Activated naive CD4-positive, alpha-beta T cell treated with anti-CD3 and anti-CD28 coated beads, Interleukin-2, amount 50 U/mL, for 72 hours (primary cell): ENCODE results near the gene LPIN2. TPM values are rescaled to one million over a fixed set of nuclear protein-coding genes. Genes with fewer than 3 reads are reported as not detected.

Experiments
- ATAC-seq, 2 donors: fragments of 150-1000 bp; cut with Tn5 transposase; 2 replicates each; pipeline ENCODE4 v1.10.0; 2021; ENCODE audit warnings: mild to moderate bottlenecking in 2 of 2, moderate library complexity in 2 of 2
- DNase-seq, 2 donors: peaks; one replicate each; pipeline ENCODE4 v3.0.0; 2021 to 2022; ENCODE audit warnings: low spot score in 2 of 2
- H3K27ac Mint-ChIP-seq, 2 donors: one replicate each; pipeline ENCODE4 v1.8.0; 2022; ENCODE audit warnings: mild to moderate bottlenecking in 2 of 2, mixed read lengths in 2 of 2
- H3K36me3 Mint-ChIP-seq, 2 donors: one replicate each; pipeline ENCODE4 v1.8.0; 2022; ENCODE audit warnings: mixed read lengths in 2 of 2
- H3K9me3 Mint-ChIP-seq, 2 donors: one replicate each; pipeline ENCODE4 v1.8.0; 2022; ENCODE audit warnings: mixed read lengths in 2 of 2
- total RNA-seq, 2 donors: library from RNA; stranded (reverse); gene quantifications; one replicate each; pipeline ENCODE4 v1.2.3, GENCODE V29; 2022

The LPIN2 gene
- total RNA-seq, 2 donors from 2014 or later, result 66.0 to 113 TPM

DNA sequence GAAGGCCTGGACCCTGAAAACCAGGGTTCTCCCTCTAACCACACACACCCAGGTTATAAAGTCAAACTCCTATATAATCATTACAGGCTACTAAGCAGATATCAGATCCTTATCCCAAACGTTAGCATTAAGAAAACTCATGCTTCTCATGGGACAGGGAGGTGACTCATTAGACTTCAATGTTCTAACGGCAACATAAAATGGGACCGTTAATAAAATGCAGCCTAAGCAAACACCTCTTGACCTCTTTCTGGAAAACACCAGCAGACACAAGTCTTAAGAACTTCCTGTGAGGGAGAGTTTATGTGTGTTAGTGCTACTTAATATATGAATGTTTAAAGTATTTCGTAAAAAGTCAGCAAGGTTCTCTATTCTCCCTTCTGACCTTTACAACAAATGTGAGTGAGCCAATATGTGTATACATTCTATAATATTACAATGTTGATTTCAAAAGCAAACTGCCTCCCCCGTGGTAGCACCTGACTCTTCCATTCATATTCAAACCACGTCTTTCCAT lies 31.7 kb downstream of the LPIN2 start:
- H3K9me3 Mint-ChIP-seq, result no peaks in the 10 kb centered on the region
- ATAC-seq, result peak; percentile 39 to 74
- no peak for DNase-seq
- H3K36me3 Mint-ChIP-seq, result peaks cover 8 to 24% of the 10 kb centered on the region in 2 donors
- peak overlapping the region; percentile 92 to 95 for H3K27ac Mint-ChIP-seq

DNA sequence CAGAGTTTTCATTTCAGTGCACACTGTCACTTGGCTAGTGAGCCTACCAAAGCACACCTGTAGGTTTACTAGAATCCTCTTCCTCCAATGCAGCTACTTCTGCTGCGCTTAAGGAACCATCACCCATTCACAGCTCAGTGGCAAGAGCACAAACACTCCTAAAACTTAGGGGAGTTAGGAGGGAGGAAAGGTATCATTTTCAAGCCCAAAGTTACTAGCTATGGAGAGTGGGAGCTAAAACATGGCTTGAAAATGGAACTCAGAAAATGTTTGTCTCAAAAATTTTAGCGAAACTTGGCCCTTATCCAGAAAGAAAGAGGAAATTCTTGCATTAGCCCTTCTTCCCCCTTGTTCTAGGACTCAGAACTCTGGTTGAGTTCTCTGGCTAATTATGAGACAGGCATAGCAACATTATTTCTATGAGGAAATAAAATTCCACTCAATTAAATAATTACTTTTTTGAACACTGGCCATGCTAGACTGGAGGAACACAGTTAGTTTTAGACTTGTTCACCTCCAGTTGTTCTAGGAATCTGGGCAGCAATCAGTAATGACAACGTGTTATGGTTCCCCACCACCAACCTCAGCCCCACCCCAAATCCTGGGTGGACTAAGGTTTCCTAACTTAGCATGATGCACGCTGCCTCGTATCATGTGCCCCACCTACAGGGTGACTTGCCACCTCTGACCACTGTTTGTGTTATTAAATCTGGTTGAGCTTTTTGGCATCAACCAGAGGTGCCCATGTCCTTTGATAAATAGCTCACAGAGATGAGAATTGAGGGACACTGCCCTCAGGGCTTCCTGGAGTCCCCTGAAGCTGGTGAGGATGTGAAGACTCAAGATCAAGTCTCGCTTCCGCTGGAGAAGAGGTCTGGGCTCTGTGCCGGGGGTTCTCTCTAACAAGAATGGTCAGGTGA lies 32.8 kb downstream of the LPIN2 start:
- H3K9me3 Mint-ChIP-seq, result no peaks in the 10 kb centered on the region
- peak in 1 of 2 donors; percentile 35 for ATAC-seq
- DNase-seq, result no peak
- H3K36me3 Mint-ChIP-seq, result peaks cover 14 to 30% of the 10 kb centered on the region in 2 donors
- peak overlapping the region; percentile 92 to 95 for H3K27ac Mint-ChIP-seq

DNA sequence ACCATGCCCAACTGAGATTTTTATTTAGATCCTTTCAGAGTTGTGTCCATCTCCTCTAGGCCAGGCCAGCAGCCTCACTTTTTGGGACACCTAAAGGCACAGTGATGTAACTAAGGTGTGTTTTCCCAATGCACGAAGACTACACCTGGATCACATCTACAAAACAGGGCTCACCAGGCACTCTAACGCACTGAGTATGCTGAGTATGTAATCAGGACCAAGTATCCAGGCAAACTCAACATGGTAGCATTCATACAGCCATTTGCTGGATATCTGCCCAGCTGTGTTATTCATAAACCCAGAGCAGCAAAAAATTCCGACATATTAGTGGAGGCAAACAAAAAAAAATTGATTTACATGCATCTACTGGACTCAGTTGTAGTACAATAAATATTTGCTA lies 33.8 kb downstream of the LPIN2 start:
- ATAC-seq (no peak), DNase-seq (no peak)
- H3K9me3 Mint-ChIP-seq, result no peaks in the 10 kb centered on the region
- peaks cover 14 to 30% of the 10 kb centered on the region in 2 donors for H3K36me3 Mint-ChIP-seq
- H3K27ac Mint-ChIP-seq, result peak overlapping the region; percentile 78 to 92

DNA sequence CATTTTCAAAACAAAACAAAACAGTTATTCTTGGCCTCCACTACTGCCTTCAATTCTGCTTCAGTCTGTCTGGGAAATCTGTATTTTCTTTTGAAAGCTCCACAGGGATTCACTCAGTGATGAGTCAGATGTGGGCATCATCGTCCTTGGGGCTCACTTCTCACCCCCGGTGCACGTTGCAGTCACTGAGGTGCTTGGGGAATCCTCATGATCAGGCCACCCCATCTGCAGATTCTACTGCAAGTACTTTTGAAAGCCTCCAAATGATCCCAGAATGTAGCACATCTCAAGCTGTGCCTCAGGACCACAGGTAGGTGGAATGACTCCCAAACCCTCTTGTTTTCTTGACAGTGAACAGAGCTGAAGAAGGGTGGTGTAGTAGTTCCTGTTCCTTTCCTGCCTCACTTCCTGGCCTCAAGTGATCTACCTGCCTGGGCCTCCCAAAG lies 34.3 kb downstream of the LPIN2 start:
- Mint-ChIP-seq H3K27ac (peak overlapping the region; percentile 78 to 92), H3K9me3 (no peaks in the 10 kb centered on the region), H3K36me3 (peaks cover 14 to 30% of the 10 kb centered on the region in 2 donors)
- DNase-seq (peak in 1 of 2 donors; percentile 70), ATAC-seq (peak; percentile 29 to 68)

DNA sequence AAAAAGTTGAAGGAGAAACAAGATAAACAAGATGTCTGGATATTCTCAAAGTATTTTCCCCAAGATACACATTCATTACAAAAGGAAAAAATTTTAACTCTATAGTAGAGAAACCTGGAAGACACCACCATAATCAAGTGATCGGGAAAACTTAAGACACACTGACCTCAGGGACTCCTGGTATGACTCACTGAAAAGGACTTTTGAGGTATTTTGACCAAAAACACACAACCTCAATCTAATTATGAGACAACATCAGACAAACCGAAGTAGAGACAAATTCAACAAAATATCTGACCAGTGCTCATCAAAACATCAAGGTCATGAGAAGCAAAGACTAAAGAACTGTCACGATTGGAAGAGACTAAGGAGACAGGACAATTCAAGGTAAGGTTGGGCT lies 34.7 kb downstream of the LPIN2 start:
- ATAC-seq, result peak in 1 of 2 donors; percentile 46
- Mint-ChIP-seq H3K27ac (peak overlapping the region; percentile 78 to 92), H3K36me3 (peaks cover 14 to 30% of the 10 kb centered on the region in 2 donors)

DNA sequence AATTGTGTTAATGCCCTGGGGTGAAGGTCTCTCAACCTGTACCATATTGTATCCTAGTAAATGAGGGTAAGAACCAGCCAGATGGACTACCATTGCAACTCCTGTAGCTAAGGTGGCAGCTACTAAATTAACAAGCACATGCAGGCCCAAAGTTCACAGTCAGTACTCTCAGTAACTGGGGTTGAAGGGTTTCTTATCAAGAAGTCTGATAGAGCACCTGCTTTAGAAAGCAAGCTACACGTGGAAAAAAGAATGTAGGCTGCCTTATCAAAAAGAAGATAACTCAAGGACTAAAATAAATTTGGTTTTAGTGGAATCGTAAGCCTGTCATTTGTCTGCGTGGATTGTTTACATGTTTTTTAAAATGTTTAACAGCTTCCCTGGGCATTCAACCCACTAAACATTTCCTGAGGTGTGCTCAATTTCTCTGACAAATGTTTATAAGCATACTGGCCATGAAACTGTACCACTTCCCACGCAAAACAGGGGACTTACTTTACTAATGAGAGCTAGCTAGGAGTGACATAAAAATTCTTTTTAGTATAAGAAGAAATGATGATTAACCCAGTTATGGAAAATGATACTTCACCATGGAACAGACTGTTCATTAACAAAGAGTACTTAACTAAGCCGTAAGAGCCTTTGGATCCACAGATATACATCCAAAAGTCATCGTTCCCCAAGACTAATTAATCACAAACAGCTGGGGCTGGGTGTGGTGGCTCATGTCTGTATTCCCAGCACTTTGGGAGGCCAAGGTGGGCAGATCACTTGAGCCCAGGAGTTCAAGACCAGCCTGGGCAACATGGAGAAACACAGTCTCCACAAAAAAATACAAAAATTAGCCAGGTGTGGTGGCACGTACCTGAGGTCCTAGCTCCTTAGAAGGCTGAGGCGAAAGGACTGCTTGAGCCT lies 36.5 kb downstream of the LPIN2 start:
- H3K36me3 Mint-ChIP-seq, result peaks cover 16 to 29% of the 10 kb centered on the region in 2 donors
- no peak for DNase-seq
- no peak for ATAC-seq
- no peaks in the 10 kb centered on the region for H3K9me3 Mint-ChIP-seq
- H3K27ac Mint-ChIP-seq, result peak overlapping the region; percentile 78 to 92

More for the DNA sequence above, 34.7 kb downstream of the LPIN2 start:
- H3K9me3 Mint-ChIP-seq, result no peaks in the 10 kb centered on the region
- no peak for DNase-seq

DNA sequence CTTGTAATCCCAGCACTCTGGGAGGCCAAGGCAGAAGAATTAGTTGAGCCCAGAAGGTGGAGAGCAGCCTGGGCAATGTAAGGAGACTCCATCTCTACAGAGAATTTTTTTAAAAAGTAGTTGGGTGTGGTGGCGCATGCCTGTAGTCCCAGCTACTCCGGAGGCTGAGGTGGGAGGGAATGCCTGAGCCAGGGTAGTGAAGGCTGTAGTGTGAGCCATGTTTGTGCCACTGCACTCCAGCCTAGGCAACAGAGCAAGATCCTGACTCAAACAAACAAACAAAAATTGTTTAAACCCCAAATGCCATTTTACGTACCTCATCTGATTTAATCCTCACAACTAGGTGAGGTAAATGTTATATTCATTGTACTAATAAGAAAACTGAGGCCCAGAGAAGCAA lies 38.2 kb downstream of the LPIN2 start:
- H3K9me3 Mint-ChIP-seq, result no peaks in the 10 kb centered on the region
- no peak for ATAC-seq
- H3K36me3 Mint-ChIP-seq, result peaks cover 25 to 43% of the 10 kb centered on the region in 2 donors
- no peak for DNase-seq
- peak overlapping the region; percentile 29 to 97 for H3K27ac Mint-ChIP-seq

DNA sequence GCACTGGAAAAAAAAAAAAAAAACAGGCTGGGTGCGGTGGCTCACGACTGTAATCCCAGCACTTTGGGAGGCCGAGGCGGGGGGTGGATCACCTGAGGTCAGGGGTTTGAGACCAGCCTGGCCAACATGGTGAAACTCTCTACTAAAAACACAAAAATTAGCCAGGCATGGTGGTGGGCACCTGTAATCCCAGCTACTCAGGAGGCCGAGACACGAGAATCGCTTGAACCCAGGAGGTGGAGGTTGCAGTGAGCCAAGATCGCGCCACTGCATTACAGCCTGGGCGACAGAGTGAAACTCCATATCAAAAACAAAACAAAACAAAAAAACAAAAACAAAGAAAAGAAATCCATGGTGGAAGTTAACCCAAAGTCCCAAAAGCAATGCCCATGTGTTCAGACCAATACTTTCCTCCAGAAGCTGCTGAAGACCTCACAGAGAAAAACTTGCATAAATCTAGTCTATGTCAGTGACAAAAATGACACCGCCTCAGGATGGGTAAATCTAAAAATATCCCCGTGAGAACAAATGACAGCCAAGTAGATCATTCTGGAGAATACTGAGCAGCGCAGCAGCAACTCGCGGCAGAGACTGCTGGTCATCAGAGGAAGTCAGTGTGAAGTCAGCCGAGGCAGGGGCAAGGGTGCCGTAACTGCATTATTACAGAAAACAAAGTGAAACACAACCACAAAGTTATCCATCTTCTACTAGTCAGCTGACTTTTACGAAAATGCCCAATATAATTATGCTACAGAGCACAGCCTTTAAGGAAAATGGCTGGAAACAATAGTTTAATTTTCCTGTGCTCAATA lies 41.0 kb downstream of the LPIN2 start:
- H3K27ac Mint-ChIP-seq, result peak overlapping the region; percentile 97 to 98
- H3K36me3 Mint-ChIP-seq, result peaks cover 25 to 44% of the 10 kb centered on the region in 2 donors
- DNase-seq (peak in 1 of 2 donors; percentile 78), ATAC-seq (peak; percentile 74 to 80)
- H3K9me3 Mint-ChIP-seq, result no peaks in the 10 kb centered on the region

DNA sequence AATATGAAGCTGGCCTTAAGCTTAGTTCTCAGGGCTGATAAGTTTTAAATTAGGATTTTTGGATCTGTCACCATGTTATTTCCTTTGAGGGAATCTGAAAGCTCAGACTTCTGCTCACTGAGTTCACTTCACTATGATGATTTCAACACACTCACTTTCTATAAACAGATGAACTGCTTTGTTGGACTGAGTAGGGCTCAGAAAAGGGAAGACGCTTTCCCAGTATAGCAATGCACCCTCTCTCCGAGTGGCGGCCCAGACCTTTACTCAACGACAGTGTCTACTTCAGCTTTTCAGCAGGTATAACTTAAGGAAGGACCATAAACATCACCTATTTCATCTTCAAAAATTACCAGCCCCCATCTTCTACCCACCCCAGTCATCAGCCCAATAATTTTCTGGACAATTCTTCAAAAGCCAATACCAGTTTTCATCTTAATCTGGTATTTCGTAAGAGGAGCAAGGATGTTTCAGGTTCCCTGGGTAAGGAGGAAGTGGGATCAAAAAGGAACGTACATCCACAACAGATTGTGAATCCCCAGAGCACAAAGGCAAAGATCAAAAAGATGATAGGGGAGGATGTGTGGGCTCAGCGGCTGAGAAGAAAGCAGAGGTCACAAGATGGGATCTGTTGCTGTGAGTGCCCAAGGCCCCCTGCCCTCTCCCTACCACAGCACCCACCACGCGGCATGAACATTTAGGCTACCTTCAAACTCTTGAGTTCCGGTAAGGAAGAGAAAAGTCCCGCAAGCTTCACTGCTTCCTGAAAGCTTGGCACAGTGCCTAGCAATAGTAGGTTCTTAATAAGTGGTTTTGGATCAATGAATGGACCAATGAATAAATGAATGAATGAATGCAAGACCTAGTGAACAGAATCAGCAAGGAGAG lies 41.9 kb downstream of the LPIN2 start:
- peak overlapping the region; percentile 97 to 98 for H3K27ac Mint-ChIP-seq
- ATAC-seq (peak; percentile 59 to 65), DNase-seq (peak in 1 of 2 donors; percentile 64)
- no peaks in the 10 kb centered on the region for H3K9me3 Mint-ChIP-seq
- H3K36me3 Mint-ChIP-seq, result peaks cover 26 to 40% of the 10 kb centered on the region in 2 donors

DNA sequence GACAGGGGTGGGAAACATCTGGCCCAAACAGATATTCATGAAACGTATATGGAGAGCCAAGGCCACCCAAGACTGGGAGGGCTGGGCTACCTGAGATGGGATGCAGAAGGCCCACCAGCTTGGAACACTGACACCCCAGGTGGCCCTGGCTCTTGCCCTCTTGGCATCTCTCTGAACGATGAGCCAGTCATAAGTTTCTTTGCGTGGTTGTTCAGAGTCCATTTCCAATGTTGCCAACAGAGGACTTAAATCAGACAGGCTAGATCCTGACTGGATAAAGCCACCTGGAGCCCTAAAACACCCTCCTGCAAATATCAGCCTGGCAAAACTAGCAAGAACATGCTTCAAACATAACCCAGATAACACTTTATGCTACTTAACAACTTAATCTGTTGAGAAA lies 42.6 kb downstream of the LPIN2 start:
- H3K36me3 Mint-ChIP-seq, result peaks cover 24 to 43% of the 10 kb centered on the region in 2 donors
- H3K27ac Mint-ChIP-seq, result peak overlapping the region; percentile 97 to 98
- no peaks in the 10 kb centered on the region for H3K9me3 Mint-ChIP-seq
- no peak for DNase-seq
- ATAC-seq, result no peak

DNA sequence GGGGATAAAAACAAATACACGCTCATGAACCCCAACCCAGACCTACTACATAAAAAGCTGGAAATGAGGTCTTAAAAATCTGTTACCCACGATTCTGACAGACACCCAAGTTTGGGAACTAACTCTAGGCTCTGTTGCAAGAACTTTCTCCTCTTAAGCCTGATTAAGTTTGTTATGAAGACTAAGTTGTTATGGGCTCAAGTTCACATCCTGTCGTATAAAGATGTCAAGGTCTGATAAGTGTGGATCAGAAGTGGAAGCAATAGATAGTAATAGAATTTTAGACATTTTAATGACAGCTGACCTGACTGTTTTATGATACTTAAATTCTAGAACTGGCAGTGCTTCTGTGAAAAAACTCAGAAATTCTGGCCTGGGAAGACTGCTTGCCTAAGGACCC lies 43.2 kb downstream of the LPIN2 start:
- Mint-ChIP-seq H3K9me3 (no peaks in the 10 kb centered on the region), H3K36me3 (peaks cover 27 to 43% of the 10 kb centered on the region in 2 donors), H3K27ac (peak overlapping the region; percentile 97 to 98)
- no peak for DNase-seq
- ATAC-seq, result no peak

DNA sequence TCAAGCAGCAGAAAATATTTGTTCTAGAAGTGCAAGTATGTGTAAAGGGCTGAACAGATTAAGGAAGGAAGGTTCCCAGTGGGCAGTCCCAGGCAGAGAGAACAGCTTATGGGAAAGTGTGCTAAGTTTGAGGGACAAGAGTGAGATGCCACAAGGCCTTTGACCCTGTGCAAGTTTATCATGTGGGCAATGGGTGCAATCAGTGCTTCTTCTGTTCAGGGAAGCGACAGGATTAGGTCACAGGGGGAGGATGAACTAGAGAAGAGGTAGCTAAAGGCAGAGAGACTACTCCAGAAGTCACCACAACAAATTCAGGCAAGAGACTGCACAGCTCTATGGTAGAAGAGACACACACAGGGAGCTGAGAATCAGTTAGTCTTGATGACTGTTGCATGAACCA lies 44.3 kb downstream of the LPIN2 start:
- no peaks in the 10 kb centered on the region for H3K9me3 Mint-ChIP-seq
- peak overlapping the region; percentile 97 to 98 for H3K27ac Mint-ChIP-seq
- peaks cover 32 to 43% of the 10 kb centered on the region in 2 donors for H3K36me3 Mint-ChIP-seq
- DNase-seq (no peak), ATAC-seq (peak; percentile 3 to 26)

DNA sequence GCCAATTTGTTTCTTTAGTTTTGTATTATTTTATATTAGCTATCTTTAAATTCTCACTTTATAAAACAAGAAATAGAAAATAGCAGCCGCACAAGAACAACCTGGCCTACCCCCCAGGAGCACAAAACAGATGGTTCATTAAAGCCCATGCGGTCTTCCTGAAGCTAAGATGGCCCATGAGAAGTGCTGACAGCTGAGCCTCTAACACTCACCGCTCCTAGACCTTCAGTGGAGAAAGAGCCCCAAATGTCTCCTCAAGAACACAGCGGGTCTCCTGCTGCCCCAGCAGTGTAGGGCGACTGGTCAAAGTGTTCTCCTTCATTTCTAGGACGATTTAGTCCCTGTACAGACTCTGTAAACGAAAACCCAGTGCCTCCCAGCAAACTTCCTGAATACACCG lies 45.1 kb downstream of the LPIN2 start:
- Mint-ChIP-seq H3K9me3 (no peaks in the 10 kb centered on the region), H3K27ac (peak overlapping the region; percentile 97 to 98), H3K36me3 (peaks cover 39 to 47% of the 10 kb centered on the region in 2 donors)
- DNase-seq (no peak), ATAC-seq (no peak)

DNA sequence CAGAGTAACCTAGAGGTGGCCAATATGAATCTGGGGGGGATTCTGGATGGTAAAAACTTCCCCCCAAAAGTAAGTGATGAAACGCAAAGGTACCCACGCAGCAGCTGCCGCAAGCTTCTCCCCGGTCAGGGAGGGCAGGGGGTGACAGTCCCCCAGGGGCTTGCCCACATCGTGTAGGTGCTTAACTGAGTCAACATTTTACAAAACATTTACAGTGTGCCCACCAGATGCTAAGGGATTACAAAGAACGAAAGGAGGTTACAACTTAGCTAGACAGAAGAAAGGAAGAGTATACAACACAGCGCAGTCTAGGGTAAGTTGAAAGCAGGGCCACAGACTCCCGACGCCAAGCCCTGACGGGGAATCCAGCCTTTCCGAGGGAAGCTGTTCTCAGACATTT lies 45.6 kb downstream of the LPIN2 start:
- H3K27ac Mint-ChIP-seq, result peak overlapping the region; percentile 97 to 98

DNA sequence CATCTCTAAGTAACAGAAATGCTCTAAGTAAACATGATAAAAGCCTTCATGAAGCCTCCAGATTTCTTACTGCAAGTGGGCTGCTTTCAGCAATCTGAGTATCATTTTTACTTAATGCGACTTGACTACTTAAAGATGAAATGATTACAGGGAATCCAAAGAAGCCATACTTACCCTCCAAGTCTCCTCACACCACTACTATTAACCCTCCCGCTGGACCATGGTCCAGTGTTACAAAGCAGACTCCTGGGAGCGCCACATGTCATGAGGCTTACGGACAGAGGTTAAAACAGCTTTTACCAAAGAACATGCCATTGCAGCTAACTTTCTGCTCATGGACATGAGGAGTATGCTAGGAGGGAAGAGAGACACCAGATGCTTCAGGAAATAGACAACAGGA lies 46.4 kb downstream of the LPIN2 start:
- DNase-seq, result no peak
- Mint-ChIP-seq H3K36me3 (peaks cover 32 to 43% of the 10 kb centered on the region in 2 donors), H3K27ac (peak overlapping the region; percentile 22 to 98), H3K9me3 (no peaks in the 10 kb centered on the region)
- ATAC-seq, result no peak

More for the DNA sequence above, 45.6 kb downstream of the LPIN2 start:
- Mint-ChIP-seq H3K9me3 (no peaks in the 10 kb centered on the region), H3K36me3 (peaks cover 39 to 47% of the 10 kb centered on the region in 2 donors)
- ATAC-seq (no peak), DNase-seq (no peak)
